B cell (primary cell): Measurements from ENCODE around the gene MIAT. TPM values are rescaled to one million over a fixed set of nuclear protein-coding genes. Genes with fewer than 3 reads are reported as not detected.

Source experiments
- ATAC-seq: fragments of 200-7000 bp; cut with Tn5 transposase; one replicate; pipeline ENCODE4 v1.10.0; 2021; ENCODE audit warnings: low read depth, mild to moderate bottlenecking, moderate number of reproducible peaks, moderate library complexity
- CTCF ChIA-PET: fragments of 350-600 bp; sonication (Branson Sonifier 250); formaldehyde crosslinking; loops from one replicate; lab custom pipeline; 2021; ENCODE audit warnings: antibody characterized with exemption, inconsistent platforms; lab: Charles Lee
- POLR2A ChIA-PET: fragments of 350-600 bp; sonication (Branson Sonifier 250); formaldehyde crosslinking; loops from one replicate; lab custom pipeline; 2021; ENCODE audit warnings: antibody characterized with exemption; lab: Charles Lee
- DNase-seq: peaks from one replicate; pipeline ENCODE4 v3.0.0; 2013
- H2AFZ ChIP-seq: 2 replicates; pipeline ENCODE4 v1.6.1; 2012; ENCODE audit warnings: mild to moderate bottlenecking, low read depth, low read length; ENCODE audit not compliant: insufficient read depth, poor library complexity, severe bottlenecking
- H3K27ac ChIP-seq, 2 donors: 1 replicate in 1 of 2; 2 replicates in 1 of 2; pipeline ENCODE4 v1.5.1; 2012 to 2013; ENCODE audit warnings: low read length in 2 of 2, mild to moderate bottlenecking in 2 of 2, moderate library complexity in 1 of 2
- H3K27me3 ChIP-seq, 4 experiments: fragments of 200-600 bp in 1 of 4; sonication (generic) in 1 of 4; replicated peaks in 1 of 4; 1 replicate in 2 of 4; 2 replicates in 2 of 4; pipeline versions ENCODE4 v1.6.1 to v1.7.0; 2013 to 2016; ENCODE audit warnings: low read length in 3 of 4, mild to moderate bottlenecking in 2 of 4, mixed read lengths in 1 of 4, moderate library complexity in 1 of 4; ENCODE audit not compliant: insufficient read depth in 4 of 4, control insufficient read depth in 3 of 4; ENCODE audit errors: control extremely low read depth in 1 of 4
- H3K36me3 ChIP-seq, 2 experiments: replicated peaks in 1 of 2; 1 replicate in 1 of 2; 2 replicates in 1 of 2; pipeline versions ENCODE4 v1.6.1 to v1.7.1; 2013; ENCODE audit warnings: low read length in 1 of 2; ENCODE audit not compliant: insufficient read depth in 2 of 2, control insufficient read depth in 1 of 2; ENCODE audit errors: control extremely low read depth in 1 of 2, extremely low read depth in 1 of 2
- H3K4me1 ChIP-seq, 2 donors: fragments of 200-600 bp in 1 of 2; sonication (generic) in 1 of 2; 1 replicate in 1 of 2; 2 replicates in 1 of 2; pipeline versions ENCODE4 v1.5.1 to v1.6.1; 2013 to 2017; ENCODE audit warnings: low read length in 2 of 2; ENCODE audit not compliant: control insufficient read depth in 2 of 2, insufficient read depth in 2 of 2
- H3K4me2 ChIP-seq: replicated peaks from 2 replicates; pipeline ENCODE3; 2012; ENCODE audit warnings: mild to moderate bottlenecking, low read depth, low read length; ENCODE audit not compliant: poor library complexity, severe bottlenecking
- H3K4me3 ChIP-seq, 5 experiments: fragments of 200-600 bp in 1 of 5; sonication (generic) in 1 of 5; 1 replicate in 3 of 5; 2 replicates in 2 of 5; pipeline versions ENCODE4 v1.5.1 to v1.7.0; 2011 to 2016; ENCODE audit warnings: low read length in 4 of 5, mild to moderate bottlenecking in 4 of 5, low read depth in 2 of 5, control low read depth in 1 of 5, moderate library complexity in 1 of 5; ENCODE audit not compliant: insufficient read depth in 1 of 5; ENCODE audit errors: control extremely low read depth in 1 of 5, extremely low read depth in 1 of 5
- H3K79me2 ChIP-seq: fragments of 200-600 bp; sonication (generic); one replicate; pipeline ENCODE4 v1.6.0; 2016; ENCODE audit warnings: low read length; ENCODE audit not compliant: control insufficient read depth, insufficient read depth
- H3K9ac ChIP-seq: fragments of 200-600 bp; sonication (generic); 2 replicates; pipeline ENCODE4 v1.6.1; 2017; ENCODE audit warnings: mild to moderate bottlenecking, low read length, moderate library complexity
- H3K9me3 ChIP-seq, 3 donors: one replicate each; pipeline versions ENCODE4 v1.6.1 to v1.7.1; 2013; ENCODE audit warnings: low read length in 2 of 3; ENCODE audit not compliant: control insufficient read depth in 2 of 3, insufficient read depth in 1 of 3; ENCODE audit errors: control extremely low read depth in 1 of 3
- H4K20me1 ChIP-seq: 2 replicates; pipeline ENCODE4 v1.6.0; 2012; ENCODE audit warnings: mild to moderate bottlenecking, low read length; ENCODE audit not compliant: insufficient read depth, control insufficient read depth, poor library complexity, severe bottlenecking
- H3K27ac Mint-ChIP-seq: one replicate; pipeline ENCODE4 v1.8.0; 2021; ENCODE audit warnings: mixed read lengths
- H3K27me3 Mint-ChIP-seq: one replicate; pipeline ENCODE4 v1.8.0; 2021; ENCODE audit warnings: mixed read lengths
- H3K4me1 Mint-ChIP-seq: one replicate; pipeline ENCODE4 v1.8.0; 2021; ENCODE audit warnings: mixed read lengths
- H3K4me3 Mint-ChIP-seq: one replicate; pipeline ENCODE4 v1.8.0; 2021; ENCODE audit warnings: mixed read lengths
- H3K9me3 Mint-ChIP-seq: one replicate; pipeline ENCODE4 v1.8.0; 2022; ENCODE audit warnings: mixed read lengths; ENCODE audit not compliant: insufficient read depth
- EZH2 ChIP-seq: IDR thresholded peaks from 2 replicates; pipeline ENCODE4 v1.6.1; 2012; ENCODE audit warnings: borderline replicate concordance, low read depth, mild to moderate bottlenecking, moderate library complexity, low read length; ENCODE audit not compliant: insufficient read depth, poor library complexity, severe bottlenecking
- WGBS: methylation state at CpG from one replicate; pipeline ENCODE4 v1.1.5; 2013; ENCODE audit warnings: missing lambda C conversion rate; ENCODE audit not compliant: insufficient coverage; 5-methylcytosine and 5-hydroxymethylcytosine counted together
- intact Hi-C: fragments of 100-400 bp; cut with micrococcal nuclease; formaldehyde crosslinking; loops from one replicate; pipeline ENCODE4 v1.10.0; 2022
- polyA plus RNA-seq: library from polyadenylated mRNA; depleted of rRNA; stranded (reverse); fragments of >200 nt; gene quantifications from 2 replicates; pipeline ENCODE4 v1.2.3, GENCODE V29; 2012
- total RNA-seq, 2 donors: library from RNA; stranded (reverse); fragments of 120-200 nt in 1 of 2; gene quantifications; 1 replicate in 1 of 2; 2 replicates in 1 of 2; pipeline versions ENCODE4 v1.2.3 to v1.2.4, GENCODE V29; 2013 to 2022
- TF ChIP-seq, protein P1 (sequence below): fragments of 200-600 bp; IDR thresholded peaks from one replicate; pipeline ENCODE4 v1.8.0; 2022; ENCODE audit warnings: antibody characterized with exemption, mild to moderate bottlenecking

Gene MIAT
- total and polyA plus RNA-seq, 2 donors (not counting 1 experiment from before 2014, with no cell fraction given), result 14.8 to 18.4 TPM

DNA sequence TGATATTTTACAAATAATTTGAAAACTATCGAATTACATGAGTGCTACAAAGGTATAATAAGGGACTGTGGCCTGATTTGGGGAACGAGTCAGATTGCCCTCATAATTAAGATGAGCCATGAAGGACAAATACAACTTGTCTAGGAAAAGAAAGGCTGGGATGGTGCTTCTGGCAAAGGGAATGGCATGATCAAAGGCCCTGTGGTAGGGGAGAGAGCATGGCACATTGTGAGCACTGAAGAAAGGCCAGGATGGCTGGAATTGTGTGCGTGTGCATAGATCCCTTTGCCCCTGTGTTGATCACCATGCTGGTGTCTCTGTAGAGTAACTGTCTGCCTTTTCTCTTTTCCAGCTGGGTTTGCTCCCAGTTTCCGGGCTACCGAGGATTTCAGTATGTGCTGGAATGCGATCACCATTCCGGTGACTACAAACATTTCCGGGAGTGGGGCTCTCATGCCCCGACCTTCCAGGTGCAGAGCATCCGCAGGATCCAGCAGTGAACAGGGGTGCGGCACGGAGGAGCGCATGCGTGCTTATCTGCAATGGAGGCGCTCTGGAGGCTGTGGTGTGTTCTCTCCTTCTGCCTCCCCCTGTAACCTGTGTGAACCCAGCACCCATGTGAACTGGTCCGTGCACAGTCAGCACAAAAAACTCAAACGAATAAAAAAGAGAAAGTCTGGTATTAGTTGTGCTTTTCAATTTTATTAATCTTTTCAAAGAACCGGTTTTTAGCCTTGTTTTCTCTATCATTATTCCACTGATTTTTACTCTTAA, 27.2 kb upstream of the MIAT start:
- TF ChIP-seq EZH2, result no peak
- TF ChIP-seq, protein P1, sequence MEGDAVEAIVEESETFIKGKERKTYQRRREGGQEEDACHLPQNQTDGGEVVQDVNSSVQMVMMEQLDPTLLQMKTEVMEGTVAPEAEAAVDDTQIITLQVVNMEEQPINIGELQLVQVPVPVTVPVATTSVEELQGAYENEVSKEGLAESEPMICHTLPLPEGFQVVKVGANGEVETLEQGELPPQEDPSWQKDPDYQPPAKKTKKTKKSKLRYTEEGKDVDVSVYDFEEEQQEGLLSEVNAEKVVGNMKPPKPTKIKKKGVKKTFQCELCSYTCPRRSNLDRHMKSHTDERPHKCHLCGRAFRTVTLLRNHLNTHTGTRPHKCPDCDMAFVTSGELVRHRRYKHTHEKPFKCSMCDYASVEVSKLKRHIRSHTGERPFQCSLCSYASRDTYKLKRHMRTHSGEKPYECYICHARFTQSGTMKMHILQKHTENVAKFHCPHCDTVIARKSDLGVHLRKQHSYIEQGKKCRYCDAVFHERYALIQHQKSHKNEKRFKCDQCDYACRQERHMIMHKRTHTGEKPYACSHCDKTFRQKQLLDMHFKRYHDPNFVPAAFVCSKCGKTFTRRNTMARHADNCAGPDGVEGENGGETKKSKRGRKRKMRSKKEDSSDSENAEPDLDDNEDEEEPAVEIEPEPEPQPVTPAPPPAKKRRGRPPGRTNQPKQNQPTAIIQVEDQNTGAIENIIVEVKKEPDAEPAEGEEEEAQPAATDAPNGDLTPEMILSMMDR, result no peak
- no peak overlapping the region for H3K4me3 Mint-ChIP-seq
- Histone ChIP-seq H3K4me3 (no peak overlapping the region), H3K9ac (no peak overlapping the region), H3K4me2 (no peak overlapping the region), H3K79me2 (no peaks in the 10 kb centered on the region), H4K20me1 (no peaks in the 10 kb centered on the region), H2AFZ (no peak overlapping the region), H3K27me3 (no peaks in the 10 kb centered on the region), H3K4me1 (no peaks in the 10 kb centered on the region), H3K9me3 (peaks cover 0 to 9% (median 0%) of the 10 kb centered on the region in 3 donors), H3K36me3 (no peaks in the 10 kb centered on the region), H3K27ac (no peak overlapping the region)
- ChIA-PET CTCF (interaction anchor here (0.6 kb wide), 1 partner anchor 24 kb away, joined by 3 read pairs; no protein-coding TSS in a partner anchor), POLR2A (no interaction called here)
- peaks cover 6% of the 10 kb centered on the region for H3K27me3 Mint-ChIP-seq
- intact Hi-C loops, result no loop called here
- WGBS, result 97% methylated on average over 9 of the region's 18 CpGs
- no peaks in the 10 kb centered on the region for H3K4me1 Mint-ChIP-seq
- H3K27ac Mint-ChIP-seq, result no peak overlapping the region
- no peak for ATAC-seq
- H3K9me3 Mint-ChIP-seq, result no peaks in the 10 kb centered on the region
- DNase-seq, result no peak

DNA sequence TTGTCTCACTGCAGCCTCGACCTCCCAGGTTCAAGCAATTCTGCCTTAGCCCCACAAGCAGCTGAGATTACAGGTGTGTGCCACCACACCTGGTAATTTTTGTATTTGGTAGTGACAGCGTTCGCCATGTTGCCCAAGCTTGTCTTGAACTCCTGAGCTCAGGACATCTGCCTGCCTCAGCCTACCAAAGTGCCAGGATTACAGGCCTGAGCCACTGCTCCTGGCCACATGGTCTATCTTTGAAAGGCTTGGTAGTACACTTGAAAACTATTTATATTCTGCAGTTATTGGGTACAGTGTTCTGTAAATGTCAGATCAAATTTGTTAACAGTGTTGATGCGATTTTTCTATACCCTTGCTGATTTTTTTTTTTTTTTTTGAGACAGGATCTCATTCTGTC, 26.1 kb upstream of the MIAT start:
- Mint-ChIP-seq H3K4me1 (no peaks in the 10 kb centered on the region), H3K27me3 (peaks cover 10% of the 10 kb centered on the region)

More for the DNA sequence above, 26.1 kb upstream of the MIAT start:
- Mint-ChIP-seq H3K27ac (no peak overlapping the region), H3K4me3 (no peak overlapping the region), H3K9me3 (no peaks in the 10 kb centered on the region)
- H3K9me3 ChIP-seq, result peaks cover 0 to 9% (median 0%) of the 10 kb centered on the region in 3 donors
- DNase-seq (no peak), ATAC-seq (no peak)
- 92% methylated on average over 3 of the region's 4 CpGs for whole genome bisulfite sequencing
- no peak overlapping the region for H3K4me2 ChIP-seq
- TF ChIP-seq EZH2, result no peak
- TF ChIP-seq, protein P1, result no peak
- no peak overlapping the region for H3K27ac ChIP-seq
- H3K36me3 ChIP-seq, result no peaks in the 10 kb centered on the region
- ChIA-PET POLR2A (no interaction called here), CTCF (interaction anchor here (1.1 kb wide), 1 partner anchor 128 kb away, joined by 4 read pairs; no protein-coding TSS in a partner anchor)
- H3K79me2 ChIP-seq, result no peaks in the 10 kb centered on the region
- H3K4me1 ChIP-seq, result no peaks in the 10 kb centered on the region
- no peaks in the 10 kb centered on the region for H3K27me3 ChIP-seq
- H3K9ac ChIP-seq, result no peak overlapping the region
- intact Hi-C loops, result no loop called here
- H3K4me3 ChIP-seq, result no peak overlapping the region
- no peaks in the 10 kb centered on the region for H4K20me1 ChIP-seq
- H2AFZ ChIP-seq, result no peak overlapping the region
